CD4-positive, alpha-beta T cell treated with Interleukin-2 at 100 ng/mL for 4 hours (primary cell): Measurements from ENCODE around the gene SLC35G3.
"Not testable (repeated sequence)": the region's sequence is repeated elsewhere in the genome, so short reads cannot be mapped to it uniquely, and the experiment has no call there.

Experiments used
- DNase-seq: peaks from one replicate; pipeline ENCODE4 v3.0.0-alpha.2; 2020; ENCODE audit warnings: low spot score

SLC35G3 gene

GRCh38 chr17:35210741-35211140 lies 16.5 kb upstream of the SLC35G3 start:
- peak; percentile 53 for DNase-seq

GRCh38 chr17:35202582-35202981 lies 8.4 kb upstream of the SLC35G3 start:
- not testable (repeated sequence) for DNase-seq

- DNase-seq, result not testable (repeated sequence)
Measured at GRCh38 chr17:35195062-35195461, 869 bp upstream of the SLC35G3 start.

- no peak for DNase-seq
Measured at GRCh38 chr17:35192708-35193107, 1.5 kb downstream of the SLC35G3 start.

- no peak for DNase-seq
Measured at GRCh38 chr17:35191001-35191695, 3.0 kb downstream of the SLC35G3 start.

- no peak for DNase-seq
Measured at GRCh38 chr17:35189291-35189690, 4.9 kb downstream of the SLC35G3 start.

GRCh38 chr17:35188111-35188510 lies 6.1 kb downstream of the SLC35G3 start:
- DNase-seq, result no peak

- DNase-seq, result no peak
Measured at GRCh38 chr17:35187481-35187880, 6.7 kb downstream of the SLC35G3 start.

- DNase-seq, result no peak
Measured at GRCh38 chr17:35185849-35186248, 8.3 kb downstream of the SLC35G3 start.

GRCh38 chr17:35184274-35184673 lies 9.9 kb downstream of the SLC35G3 start:
- DNase-seq, result no peak

GRCh38 chr17:35183332-35183731 lies 10.9 kb downstream of the SLC35G3 start:
- no peak for DNase-seq

GRCh38 chr17:35179379-35179778 lies 14.8 kb downstream of the SLC35G3 start:
- DNase-seq, result not testable (repeated sequence)

GRCh38 chr17:35176897-35177296 lies 17.3 kb downstream of the SLC35G3 start:
- DNase-seq, result no peak

- no peak for DNase-seq
Measured at GRCh38 chr17:35175638-35176415, 18.4 kb downstream of the SLC35G3 start.

- no peak for DNase-seq
Measured at GRCh38 chr17:35174835-35175334, 19.3 kb downstream of the SLC35G3 start.

GRCh38 chr17:35172321-35172720 lies 21.9 kb downstream of the SLC35G3 start:
- not testable (repeated sequence) for DNase-seq

- DNase-seq, result peak; percentile 59
Measured at GRCh38 chr17:35171834-35172233, 22.4 kb downstream of the SLC35G3 start.

GRCh38 chr17:35170968-35171771 lies 23.0 kb downstream of the SLC35G3 start:
- DNase-seq, result peak; percentile 77

GRCh38 chr17:35169835-35170363 lies 24.3 kb downstream of the SLC35G3 start:
- DNase-seq, result no peak

GRCh38 chr17:35167666-35168065 lies 26.5 kb downstream of the SLC35G3 start:
- DNase-seq, result no peak

GRCh38 chr17:35167046-35167445 lies 27.1 kb downstream of the SLC35G3 start:
- DNase-seq, result no peak

- no peak for DNase-seq
Measured at GRCh38 chr17:35166526-35166925, 27.7 kb downstream of the SLC35G3 start.
